Stomach (tissue), 9 donors: ENCODE measurements around the gene MED13L. TPM values are rescaled to one million over a fixed set of nuclear protein-coding genes. Genes with fewer than 3 reads are reported as not detected.
A peak's percentile ranks its signal among the peaks of the same experiment; 100 is the strongest.

Experiments used
- DNase-seq, 2 donors: peaks; one replicate each; pipeline versions ENCODE4 v3.0.0 to v3.0.0-alpha.2; 2013 to 2019
- H3K27ac ChIP-seq, 5 donors: fragments of 200-600 bp in 4 of 5; sonication (generic) in 4 of 5; one replicate each; pipeline ENCODE4 v1.5.1; 2013 to 2019; ENCODE audit warnings: mild to moderate bottlenecking in 1 of 5, moderate library complexity in 1 of 5
- H3K27me3 ChIP-seq, 3 donors: fragments of 200-600 bp; sonication (generic); one replicate each; pipeline ENCODE4 v1.5.1; 2017 to 2019; ENCODE audit warnings: mixed run types in 1 of 3
- H3K36me3 ChIP-seq, 4 donors: fragments of 200-600 bp; sonication (generic); 1 replicate in 3 of 4; 2 replicates in 1 of 4; pipeline ENCODE4 v1.5.1; 2016 to 2019
- H3K4me1 ChIP-seq, 4 donors: fragments of 200-600 bp; sonication (generic); one replicate each; pipeline ENCODE4 v1.5.1; 2016 to 2019
- H3K4me3 ChIP-seq, 4 donors: fragments of 200-600 bp; sonication (generic) in 3 of 4; one replicate each; pipeline ENCODE4 v1.5.1; 2016 to 2019; ENCODE audit warnings: mild to moderate bottlenecking in 1 of 4
- H3K9me3 ChIP-seq, 4 donors: fragments of 200-600 bp; sonication (generic); one replicate each; pipeline ENCODE4 v1.5.1; 2016 to 2019
- EP300 ChIP-seq: sonication (generic); formaldehyde crosslinking; IDR thresholded peaks from one replicate; pipeline ENCODE4 v1.6.1; 2017; ENCODE audit warnings: antibody characterized with exemption
- POLR2A ChIP-seq, 4 donors: fragments of 450-650 bp; IDR thresholded peaks; one replicate each; pipeline ENCODE4 v1.6.1; 2016; ENCODE audit warnings: antibody characterized with exemption in 4 of 4, control low read depth in 2 of 4, mild to moderate bottlenecking in 1 of 4, moderate library complexity in 1 of 4
- POLR2AphosphoS5 ChIP-seq, 3 donors: sonication (generic); formaldehyde crosslinking; IDR thresholded peaks; one replicate each; pipeline ENCODE4 v1.6.1; 2016; ENCODE audit warnings: antibody characterized with exemption in 3 of 3
- WGBS, 5 donors: extraction: QIAGEN DNeasy Blood & Tissue Kit in 3 of 5; methylation state at CpG; one replicate each; pipeline versions ENCODE4 v1.1.5 to v1.1.7; 2013 to 2018; 5-methylcytosine and 5-hydroxymethylcytosine counted together
- intact Hi-C: fragments of 100-400 bp; cut with DNase I; formaldehyde crosslinking; loops from one replicate; pipeline ENCODE4 v1.15.1; 2023; ENCODE audit warnings: low total_unique reads
- polyA plus RNA-seq, 3 donors: library from polyadenylated mRNA; stranded (reverse); fragments of 200-250 nt; gene quantifications; one replicate each; pipeline ENCODE4 v1.2.3, GENCODE V29; 2013
- total RNA-seq, 5 donors: library from RNA; depleted of rRNA; stranded (reverse); fragments of >200 nt; gene quantifications; one replicate each; pipeline versions ENCODE4 v1.1.0 to v1.2.3, GENCODE V29; 2014 to 2016
- TF ChIP-seq, protein P1 (sequence below), 7 experiments: fragments of 450-650 bp in 4 of 7; fragments of 200-600 bp in 3 of 7; sonication (generic) in 3 of 7; IDR thresholded peaks; one replicate each; pipeline ENCODE4 v1.5.1; 2016 to 2019; ENCODE audit warnings: antibody characterized with exemption in 7 of 7, control low read depth in 2 of 7, mild to moderate bottlenecking in 1 of 7
- donor health status: healthy with polysubstance abuse.
- donor health status: Bipolar disorder and iron deficiency.
- donor health status: healthy.

The MED13L gene
- total and polyA plus RNA-seq, 8 donors = 10.4 to 305 (median 72.7) TPM

DNA sequence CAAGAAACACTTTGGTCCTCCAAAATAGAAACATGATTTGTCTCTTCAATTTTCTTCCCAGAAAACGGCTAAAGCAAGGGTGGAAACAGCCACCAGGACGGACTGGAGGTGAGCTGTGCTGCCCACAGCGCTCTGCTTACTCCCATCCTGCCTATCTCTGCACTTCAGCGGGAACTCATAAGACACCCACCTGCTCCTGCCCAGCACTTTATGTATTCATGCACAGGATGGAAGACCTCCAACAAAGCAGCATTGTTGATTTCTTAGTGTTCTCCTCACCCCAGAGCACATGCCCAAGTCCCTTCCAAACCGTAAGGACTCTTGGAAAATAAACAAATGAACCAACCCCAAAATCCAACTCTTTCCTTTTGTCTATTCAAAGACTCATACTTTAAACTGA is 277.2 kb downstream of the MED13L start:
- H3K9me3 ChIP-seq = no peaks in the 10 kb centered on the region
- peaks cover 0 to 30% (median 19%) of the 10 kb centered on the region in 4 donors for H3K4me1 ChIP-seq
- H3K27ac ChIP-seq = no peak overlapping the region
- TF ChIP-seq, protein P1, sequence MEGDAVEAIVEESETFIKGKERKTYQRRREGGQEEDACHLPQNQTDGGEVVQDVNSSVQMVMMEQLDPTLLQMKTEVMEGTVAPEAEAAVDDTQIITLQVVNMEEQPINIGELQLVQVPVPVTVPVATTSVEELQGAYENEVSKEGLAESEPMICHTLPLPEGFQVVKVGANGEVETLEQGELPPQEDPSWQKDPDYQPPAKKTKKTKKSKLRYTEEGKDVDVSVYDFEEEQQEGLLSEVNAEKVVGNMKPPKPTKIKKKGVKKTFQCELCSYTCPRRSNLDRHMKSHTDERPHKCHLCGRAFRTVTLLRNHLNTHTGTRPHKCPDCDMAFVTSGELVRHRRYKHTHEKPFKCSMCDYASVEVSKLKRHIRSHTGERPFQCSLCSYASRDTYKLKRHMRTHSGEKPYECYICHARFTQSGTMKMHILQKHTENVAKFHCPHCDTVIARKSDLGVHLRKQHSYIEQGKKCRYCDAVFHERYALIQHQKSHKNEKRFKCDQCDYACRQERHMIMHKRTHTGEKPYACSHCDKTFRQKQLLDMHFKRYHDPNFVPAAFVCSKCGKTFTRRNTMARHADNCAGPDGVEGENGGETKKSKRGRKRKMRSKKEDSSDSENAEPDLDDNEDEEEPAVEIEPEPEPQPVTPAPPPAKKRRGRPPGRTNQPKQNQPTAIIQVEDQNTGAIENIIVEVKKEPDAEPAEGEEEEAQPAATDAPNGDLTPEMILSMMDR (IDR thresholded peaks at IDR 0.05) = no peak
- TF ChIP-seq EP300 (no peak), POLR2AphosphoS5 (IDR thresholded peaks at IDR 0.05) (no peak), POLR2A (IDR thresholded peaks at IDR 0.05) (no peak)
- no peak overlapping the region for H3K4me3 ChIP-seq
- peaks cover 13 to 62% (median 60%) of the 10 kb centered on the region in 4 donors for H3K36me3 ChIP-seq
- 70 to 79% (median 74%) methylated on average over 5 of the region's 5 CpGs for WGBS, 5 donors
- H3K27me3 ChIP-seq = no peaks in the 10 kb centered on the region
- intact Hi-C loops = loop anchor here (10.0 kb wide), 1 partner anchor 715 kb away; no protein-coding TSS in a partner anchor
- DNase-seq = no peak

- 35 to 68% (median 51%) methylated on average over 2 of the region's 2 CpGs for WGBS, 5 donors
- peak overlapping the region in 2 of 5 donors; percentile 16 to 67 for H3K27ac ChIP-seq
- no peaks in the 10 kb centered on the region for H3K27me3 ChIP-seq
- H3K36me3 ChIP-seq = peaks cover 13 to 63% (median 60%) of the 10 kb centered on the region in 4 donors
- DNase-seq = no peak
- H3K4me3 ChIP-seq = no peak overlapping the region
- peaks cover 0 to 30% (median 19%) of the 10 kb centered on the region in 4 donors for H3K4me1 ChIP-seq
- intact Hi-C loops = loop anchor here (10.0 kb wide), 1 partner anchor 595 kb away; no protein-coding TSS in a partner anchor
- H3K9me3 ChIP-seq = no peaks in the 10 kb centered on the region
- no peak for TF ChIP-seq EP300
- TF ChIP-seq POLR2A (IDR thresholded peaks at IDR 0.05) = no peak
- TF ChIP-seq POLR2AphosphoS5 (IDR thresholded peaks at IDR 0.05) = no peak
- TF ChIP-seq, protein P1 (IDR thresholded peaks at IDR 0.05) = no peak
These were observed 277.9 kb downstream of the MED13L start for GRCh38 chr12:115999582-115999981.

DNA sequence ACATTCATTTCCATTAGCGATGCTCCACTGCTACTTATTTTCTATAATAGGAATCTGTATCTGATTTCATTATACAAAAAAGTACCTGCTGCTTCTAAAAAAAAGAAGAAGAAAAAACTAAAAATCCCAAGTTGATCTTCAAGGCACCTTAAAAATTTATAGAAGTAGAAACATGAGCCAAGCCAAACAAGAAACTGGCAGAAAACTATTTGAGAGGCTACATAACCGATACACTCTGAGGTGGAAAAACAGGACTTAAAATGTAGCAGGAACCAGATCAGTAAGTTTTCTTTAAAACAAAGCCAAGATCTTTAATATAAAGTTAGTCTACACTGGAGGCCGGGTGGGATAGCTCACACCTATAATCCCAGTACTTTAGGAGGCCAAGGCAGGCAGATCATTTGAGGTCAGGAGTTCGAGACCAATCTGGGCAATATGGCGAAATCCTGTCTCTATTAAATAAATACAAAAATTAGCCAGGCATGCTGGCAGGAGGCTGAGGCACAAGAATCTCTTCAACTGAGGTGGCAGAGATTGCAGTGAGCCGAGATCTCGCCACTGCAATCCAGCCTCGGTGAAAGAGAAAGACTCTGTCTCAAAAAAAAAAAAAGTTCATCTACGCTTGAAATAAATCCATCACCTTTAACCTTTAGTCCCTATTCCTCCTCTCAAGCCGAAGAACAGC is 278.6 kb downstream of the MED13L start:
- no peak for DNase-seq
- intact Hi-C loops = loop anchor here (10.0 kb wide), 1 partner anchor 596 kb away; no protein-coding TSS in a partner anchor

DNA sequence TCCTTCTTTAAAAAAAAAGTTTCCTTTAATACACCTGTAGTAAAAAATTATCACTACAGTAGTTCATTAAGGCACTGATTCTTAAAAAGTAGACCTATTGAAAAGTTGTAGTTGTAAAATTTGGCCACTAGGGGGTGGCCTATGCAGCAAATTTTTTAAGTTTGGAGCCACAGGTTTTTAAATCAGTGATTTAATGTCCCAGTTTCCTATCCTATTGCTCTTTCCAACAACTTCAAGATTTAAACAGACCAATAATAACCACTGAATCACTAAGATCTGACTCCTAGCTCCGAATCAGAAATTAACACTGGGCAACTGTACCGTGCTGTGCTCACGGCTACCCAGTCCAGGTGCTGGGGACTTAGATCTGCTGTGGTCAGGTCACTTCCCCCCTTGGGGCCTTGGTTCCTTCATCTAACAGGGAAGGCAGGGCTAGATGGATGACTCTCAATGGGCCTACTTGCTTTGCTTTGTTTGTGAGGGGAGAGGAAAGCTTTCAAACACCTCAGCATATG is 279.3 kb downstream of the MED13L start:
- WGBS, 5 donors = 41 to 63% (median 50%) methylated on average over 3 of the region's 3 CpGs
- Histone ChIP-seq H3K9me3 (no peaks in the 10 kb centered on the region), H3K27me3 (no peaks in the 10 kb centered on the region), H3K36me3 (peaks cover 13 to 65% (median 63%) of the 10 kb centered on the region in 4 donors), H3K27ac (peak overlapping the region; percentile 4 to 67 (median 38)), H3K4me3 (no peak overlapping the region), H3K4me1 (peaks cover 0 to 30% (median 19%) of the 10 kb centered on the region in 4 donors)
- DNase-seq = peak in 1 of 2 donors; percentile 75
- TF ChIP-seq POLR2A (IDR thresholded peaks at IDR 0.05) = no peak
- TF ChIP-seq, protein P1 (IDR thresholded peaks at IDR 0.05) = peak in 5 of 7 experiments; percentile 20 to 94 (median 67)
- intact Hi-C loops = loop anchor here (10.0 kb wide), 1 partner anchor 597 kb away; no protein-coding TSS in a partner anchor

More for the DNA sequence above, 278.6 kb downstream of the MED13L start:
- Histone ChIP-seq H3K27me3 (no peaks in the 10 kb centered on the region), H3K4me1 (peaks cover 0 to 30% (median 19%) of the 10 kb centered on the region in 4 donors), H3K4me3 (no peak overlapping the region), H3K27ac (peak overlapping the region in 4 of 5 donors; percentile 16 to 67 (median 50)), H3K9me3 (no peaks in the 10 kb centered on the region), H3K36me3 (peaks cover 13 to 63% (median 61%) of the 10 kb centered on the region in 4 donors)
- 36 to 54% (median 43%) methylated on average over 10 of the region's 10 CpGs for WGBS, 5 donors
- no peak for TF ChIP-seq POLR2AphosphoS5 (IDR thresholded peaks at IDR 0.05)
- no peak for TF ChIP-seq EP300
- TF ChIP-seq, protein P1 (IDR thresholded peaks at IDR 0.05) = no peak
- TF ChIP-seq POLR2A (IDR thresholded peaks at IDR 0.05) = no peak
